ENCODE data around the gene SUFU.

Gene SUFU

GRCh38 chr10:102554531-102554930 lies 50.8 kb downstream of the SUFU start:
- DNase-seq = no peak

GRCh38 chr10:102555781-102556328 lies 52.1 kb downstream of the SUFU start:
- DNase-seq = no peak

- DNase-seq = no peak
These were observed 53.8 kb downstream of the SUFU start for GRCh38 chr10:102557569-102557968.

- no peak for DNase-seq
These were observed 56.0 kb downstream of the SUFU start for GRCh38 chr10:102559764-102560163.

- no peak for DNase-seq
These were observed 60.5 kb downstream of the SUFU start for GRCh38 chr10:102564209-102564834.

- DNase-seq = no peak
These were observed 62.0 kb downstream of the SUFU start for GRCh38 chr10:102565793-102566192.

GRCh38 chr10:102578782-102579181 lies 75.0 kb downstream of the SUFU start:
- DNase-seq = no peak

GRCh38 chr10:102579328-102579727 lies 75.6 kb downstream of the SUFU start:
- no peak for DNase-seq

GRCh38 chr10:102580230-102580629 lies 76.5 kb downstream of the SUFU start:
- no peak for DNase-seq

- no peak for DNase-seq
These were observed 77.6 kb downstream of the SUFU start for GRCh38 chr10:102581401-102581800.

GRCh38 chr10:102581981-102582580 lies 78.3 kb downstream of the SUFU start:
- DNase-seq = no peak

GRCh38 chr10:102583435-102584417 lies 80.0 kb downstream of the SUFU start:
- peak; percentile 49 for DNase-seq

GRCh38 chr10:102585026-102585425 lies 81.3 kb downstream of the SUFU start:
- no peak for DNase-seq

- no peak for DNase-seq
These were observed 83.1 kb downstream of the SUFU start for GRCh38 chr10:102586858-102587257.

- no peak for DNase-seq
These were observed 85.1 kb downstream of the SUFU start for GRCh38 chr10:102588875-102589274.

- DNase-seq = no peak
These were observed 89.5 kb downstream of the SUFU start for GRCh38 chr10:102593074-102593803.

- DNase-seq = no peak
These were observed 90.0 kb downstream of the SUFU start for GRCh38 chr10:102593804-102594079.

GRCh38 chr10:102595293-102595692 lies 91.5 kb downstream of the SUFU start:
- no peak for DNase-seq

GRCh38 chr10:102595897-102596296 lies 92.1 kb downstream of the SUFU start:
- no peak for DNase-seq

- no peak for DNase-seq
These were observed 92.8 kb downstream of the SUFU start for GRCh38 chr10:102596506-102596971.

- no peak for DNase-seq
These were observed 93.6 kb downstream of the SUFU start for GRCh38 chr10:102597131-102597991.

- DNase-seq = no peak
These were observed 94.5 kb downstream of the SUFU start for GRCh38 chr10:102598243-102598642.

All from DMS79 treated with DMSO at 0.1 percent for 48 hours (cell line).